ENCODE results near the gene KLC1.
A peak's percentile ranks its signal among the peaks of the same experiment; 100 is the strongest.

KLC1 gene

DNA sequence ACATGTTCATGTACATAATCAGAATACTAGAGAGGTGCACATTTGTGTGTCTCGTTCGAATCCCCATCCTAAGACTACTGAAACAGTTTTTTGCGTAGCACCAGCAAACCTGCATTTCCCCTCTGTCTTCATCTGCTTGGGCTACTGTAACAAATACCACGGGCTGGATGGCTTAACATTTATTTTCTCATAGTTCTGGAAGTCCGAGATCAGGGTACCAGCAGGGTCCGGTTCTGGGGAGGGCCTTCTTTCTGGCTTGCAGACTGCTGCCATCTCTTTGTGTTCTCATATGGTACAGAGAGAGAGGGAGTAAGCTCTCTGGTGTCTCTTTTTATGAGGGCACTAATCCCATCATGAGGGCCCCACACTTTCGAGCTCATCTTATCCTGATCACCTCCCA, 30.6 kb downstream of the KLC1 start:
- DNase-seq (ENCODE audit: low spot score) = no peak

DNA sequence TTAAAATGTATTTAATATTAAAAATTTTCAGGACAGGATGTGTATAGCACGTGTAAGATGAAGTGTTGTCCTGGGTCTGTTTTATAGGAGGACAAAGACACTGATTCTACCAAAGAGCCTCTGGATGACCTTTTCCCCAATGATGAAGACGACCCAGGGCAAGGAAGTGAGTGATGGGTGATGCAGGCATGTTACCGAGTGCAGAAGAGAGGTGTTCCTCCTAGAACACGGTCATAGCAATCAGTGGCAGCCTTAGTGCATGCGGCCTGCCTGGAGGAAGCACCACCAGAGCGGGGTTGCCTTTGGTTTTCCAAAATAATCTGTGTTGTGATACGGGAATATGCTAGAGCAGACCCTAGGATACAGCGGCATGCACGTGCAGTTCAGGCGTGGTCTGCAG, 33.0 kb downstream of the KLC1 start:
- DNase-seq (ENCODE audit: low spot score) = no peak

DNA sequence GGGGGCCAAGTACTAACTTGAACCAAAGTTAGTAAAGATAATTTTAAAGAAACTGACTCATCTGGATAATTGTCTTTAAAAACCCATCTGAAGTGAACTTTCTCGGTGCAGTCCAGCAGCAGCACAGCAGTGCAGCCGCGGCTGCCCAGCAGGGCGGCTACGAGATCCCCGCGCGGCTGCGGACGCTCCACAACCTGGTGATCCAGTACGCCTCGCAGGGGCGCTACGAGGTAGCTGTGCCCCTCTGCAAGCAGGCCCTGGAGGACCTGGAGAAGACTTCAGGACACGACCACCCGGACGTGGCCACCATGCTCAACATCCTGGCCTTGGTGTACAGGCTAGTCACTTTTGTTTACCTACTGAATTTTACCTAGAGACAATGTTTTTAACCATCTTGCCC, 33.6 kb downstream of the KLC1 start:
- no peak for DNase-seq (ENCODE audit: low spot score)

DNA sequence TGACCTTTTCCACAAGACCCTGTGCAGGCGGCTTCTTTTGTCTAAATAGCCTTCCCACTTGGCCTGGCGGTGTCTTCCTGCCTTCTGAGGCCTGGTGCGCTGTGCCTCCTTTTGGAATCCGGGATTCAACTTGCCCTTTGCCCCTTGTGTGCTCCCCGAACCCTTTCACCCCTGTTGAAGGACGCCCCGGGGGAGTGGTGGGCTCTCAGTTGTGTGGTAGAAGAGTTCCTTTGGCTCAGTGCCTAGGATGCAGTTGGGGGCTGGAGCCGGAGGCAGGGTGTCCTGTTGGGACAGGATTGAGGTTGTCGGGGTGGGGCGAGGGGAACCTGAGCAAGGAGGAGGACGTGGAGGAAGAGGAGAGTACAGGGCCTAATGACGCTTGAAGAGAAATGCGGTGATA, 34.5 kb downstream of the KLC1 start:
- no peak for DNase-seq (ENCODE audit: low spot score)

DNA sequence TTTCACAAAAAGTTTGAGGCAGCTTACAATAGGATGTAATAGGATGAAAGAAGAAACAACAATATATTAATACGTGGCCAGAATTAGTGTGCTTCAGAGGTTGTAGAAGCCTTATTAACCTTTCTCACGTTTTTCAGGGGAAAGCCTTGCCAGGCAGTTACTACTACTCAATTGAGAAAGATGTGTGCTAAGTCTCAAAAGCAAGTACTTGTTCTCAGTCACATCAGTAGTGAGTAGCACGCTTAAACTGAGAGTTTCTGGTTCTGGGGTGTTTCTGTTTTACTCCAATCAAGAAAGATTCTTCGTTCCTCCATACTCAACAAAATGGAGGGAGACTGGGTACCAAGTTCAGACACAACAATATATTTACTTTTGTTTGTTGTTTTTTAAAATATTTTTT, 38.7 kb downstream of the KLC1 start:
- DNase-seq (ENCODE audit: low spot score) = no peak

DNA sequence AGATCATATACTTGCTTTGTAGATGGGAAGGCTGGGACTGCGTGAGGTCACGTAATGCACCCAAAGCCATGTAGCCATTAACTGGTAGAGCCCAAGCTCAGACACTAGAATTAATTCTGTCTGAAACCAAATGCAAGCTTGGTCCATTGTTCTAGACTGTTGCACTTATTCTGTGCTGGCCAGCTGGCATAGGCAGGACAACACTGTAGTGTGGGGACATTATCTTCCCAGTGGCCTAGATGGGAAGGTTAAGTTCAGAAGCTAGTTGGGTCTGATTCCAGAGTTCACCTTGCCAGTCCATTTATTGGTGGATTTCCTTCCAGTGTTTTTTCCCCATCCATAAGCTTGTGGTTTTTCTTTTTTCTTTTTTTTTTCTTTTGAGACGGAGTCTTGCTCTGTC, 39.1 kb downstream of the KLC1 start:
- no peak for DNase-seq (ENCODE audit: low spot score)

DNA sequence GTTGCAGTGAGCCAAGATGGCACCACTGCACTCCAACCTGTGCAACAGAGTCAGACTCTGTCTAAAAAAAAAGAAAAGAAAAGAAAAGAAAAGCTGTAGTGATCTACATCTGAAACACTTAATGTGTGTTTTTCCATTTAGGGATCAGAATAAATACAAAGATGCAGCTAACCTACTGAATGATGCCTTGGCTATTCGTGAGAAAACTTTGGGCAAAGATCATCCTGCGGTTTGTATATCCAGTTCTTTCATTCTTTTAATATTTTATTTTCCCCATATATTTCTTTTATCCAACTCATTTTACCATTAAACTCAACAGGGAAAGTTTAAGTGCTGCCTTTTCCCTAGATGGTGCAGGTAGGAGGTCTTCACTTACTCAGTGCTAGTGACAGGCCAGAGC, 40.4 kb downstream of the KLC1 start:
- DNase-seq (ENCODE audit: low spot score) = no peak

DNA sequence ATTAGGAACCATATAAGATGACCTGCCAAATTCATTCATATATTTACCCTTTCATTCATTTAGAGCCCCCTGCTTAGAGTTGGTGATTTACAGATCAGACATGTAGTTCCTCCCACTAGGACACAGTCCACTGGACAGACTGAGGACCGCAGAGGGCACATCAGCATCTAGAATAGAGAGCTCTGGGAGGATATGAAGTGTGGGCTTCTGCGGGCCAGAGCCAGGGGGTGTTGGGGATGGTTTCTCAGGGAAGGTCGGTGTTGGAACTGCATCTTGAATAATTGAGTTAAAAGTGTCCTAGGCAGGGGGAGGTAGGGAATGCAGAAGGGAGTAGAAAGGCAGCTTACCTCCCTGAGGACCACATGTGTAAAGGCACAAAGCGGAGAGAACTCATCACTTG, 42.9 kb downstream of the KLC1 start:
- DNase-seq (ENCODE audit: low spot score) = no peak

DNA sequence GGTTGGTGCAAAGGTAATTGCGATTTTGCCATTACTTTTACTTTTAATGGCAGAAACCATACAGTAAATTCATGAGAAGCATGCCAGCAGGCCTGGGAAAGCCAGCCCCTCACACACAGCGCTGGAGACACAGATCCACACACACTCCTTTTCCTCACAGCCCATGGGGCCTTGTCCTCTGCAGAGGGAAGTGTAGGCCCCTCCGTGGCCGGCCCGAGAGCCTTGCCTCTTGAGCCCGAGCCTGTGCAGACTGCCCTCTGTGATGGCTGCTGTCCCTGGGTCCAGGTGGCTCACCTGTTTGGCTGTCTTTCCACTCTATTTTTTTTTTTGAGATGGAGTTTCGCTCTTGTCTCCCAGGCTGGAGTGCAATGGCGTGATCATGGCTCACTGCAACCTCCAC, 46.9 kb downstream of the KLC1 start:
- DNase-seq (ENCODE audit: low spot score) = no peak

DNA sequence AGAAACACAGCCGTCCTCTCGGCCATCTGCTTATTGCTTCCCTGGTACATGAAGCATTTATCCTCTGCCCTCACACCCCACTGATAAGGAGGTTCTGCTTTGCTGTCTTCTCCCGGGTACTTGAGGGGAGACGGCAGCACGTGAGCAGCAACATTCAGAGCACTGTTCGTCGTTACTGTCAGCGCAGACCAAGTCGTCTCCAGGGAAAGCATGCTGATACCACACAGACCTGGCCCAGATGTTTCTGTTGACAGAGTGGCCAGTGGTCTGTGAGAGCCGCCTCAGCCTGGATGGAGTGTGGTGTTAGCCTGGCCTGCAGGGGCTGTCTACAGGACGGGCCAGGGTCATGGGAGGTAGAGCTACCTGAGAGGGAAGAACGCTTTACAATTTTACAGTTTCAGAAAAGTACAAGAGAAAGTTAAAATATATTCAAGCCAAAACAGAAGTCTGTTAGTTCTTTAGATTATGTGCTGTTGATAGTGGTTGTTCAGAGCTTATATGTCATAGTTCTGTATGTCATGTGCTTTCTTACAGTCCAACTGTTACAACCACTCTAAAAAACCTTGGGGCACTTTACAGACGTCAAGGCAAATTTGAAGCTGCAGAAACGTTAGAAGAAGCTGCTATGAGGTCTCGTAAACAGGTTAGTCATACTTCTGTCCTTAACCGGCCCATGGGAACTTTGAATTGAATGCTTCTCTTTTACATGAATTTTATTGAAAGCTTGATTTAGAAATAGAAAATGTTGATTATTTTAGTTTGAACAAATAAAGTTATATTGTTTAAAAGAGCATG, 48.1 kb downstream of the KLC1 start:
- no peak for DNase-seq (ENCODE audit: low spot score)

DNA sequence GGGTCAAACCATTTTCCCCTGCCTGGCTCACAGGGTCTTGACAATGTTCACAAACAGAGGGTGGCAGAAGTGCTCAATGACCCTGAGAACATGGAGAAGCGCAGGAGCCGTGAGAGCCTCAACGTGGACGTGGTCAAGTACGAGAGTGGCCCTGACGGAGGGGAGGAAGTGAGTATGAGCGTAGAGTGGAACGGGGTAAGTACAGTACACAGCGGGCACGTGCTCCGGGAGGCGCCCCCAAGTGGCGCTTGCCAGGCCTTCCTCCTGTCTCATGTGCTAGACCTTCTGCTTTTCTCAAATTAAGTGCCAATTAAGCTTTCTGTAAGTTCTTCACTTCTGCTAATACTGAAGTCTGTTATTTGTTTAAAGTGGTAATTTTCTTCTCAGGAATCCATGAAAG, 50.3 kb downstream of the KLC1 start:
- DNase-seq (ENCODE audit: low spot score) = peak; percentile 27

DNA sequence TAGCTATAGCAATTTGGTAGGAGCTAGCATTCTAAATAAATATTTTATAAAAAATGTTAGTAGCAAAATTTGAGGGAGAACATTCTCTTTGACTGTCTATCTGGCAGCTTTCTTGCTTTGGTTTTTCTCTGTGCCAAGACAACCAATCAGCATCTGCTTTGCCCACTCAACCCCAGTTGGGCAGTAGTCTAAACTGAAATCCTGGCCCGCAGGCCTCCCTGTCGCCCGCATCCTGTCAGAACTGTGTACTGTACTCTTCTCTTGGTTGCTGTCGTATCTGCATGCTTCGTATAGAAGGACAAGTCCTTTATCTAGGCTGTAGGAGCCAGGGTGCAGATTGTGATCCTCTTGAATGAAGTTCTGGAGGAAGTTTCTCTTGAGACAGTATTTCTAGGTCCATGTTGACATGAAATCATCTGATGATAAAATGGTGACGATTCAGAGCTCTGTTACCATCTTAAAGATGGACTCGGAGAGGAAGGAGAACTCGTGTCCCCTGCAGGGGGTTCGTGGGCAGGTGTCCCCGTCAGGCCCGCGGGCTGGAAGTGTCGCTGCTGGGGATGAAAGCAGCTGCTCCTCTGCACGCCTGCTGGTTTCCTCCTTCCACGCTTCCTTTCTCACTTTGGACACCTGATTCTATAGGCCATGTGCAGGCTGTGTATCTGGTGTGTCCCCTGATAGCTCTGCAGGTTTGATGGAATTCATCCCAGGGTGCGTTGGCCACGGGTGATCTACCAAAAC, 51.6 kb downstream of the KLC1 start:
- no peak for DNase-seq (ENCODE audit: low spot score)

DNA sequence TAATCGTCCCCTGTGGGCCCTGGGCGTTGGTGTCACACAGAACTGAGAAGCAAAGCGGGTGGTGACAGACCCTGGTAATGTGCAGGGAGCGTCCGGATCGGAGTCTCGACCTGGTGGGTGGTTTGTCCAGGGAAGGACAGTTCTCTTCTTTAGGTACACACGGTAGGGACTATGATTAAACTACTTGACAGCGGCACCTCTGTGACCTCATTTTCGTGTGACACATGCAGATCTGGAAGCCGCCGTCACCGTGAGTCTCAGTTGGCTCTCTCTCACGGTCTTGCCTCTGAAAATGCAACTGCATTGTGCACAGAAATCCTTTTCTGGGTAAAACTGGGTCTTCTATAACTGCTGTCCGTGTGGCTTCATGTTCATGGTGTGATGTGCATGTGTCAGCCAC, 54.1 kb downstream of the KLC1 start:
- DNase-seq (ENCODE audit: low spot score) = no peak

DNA sequence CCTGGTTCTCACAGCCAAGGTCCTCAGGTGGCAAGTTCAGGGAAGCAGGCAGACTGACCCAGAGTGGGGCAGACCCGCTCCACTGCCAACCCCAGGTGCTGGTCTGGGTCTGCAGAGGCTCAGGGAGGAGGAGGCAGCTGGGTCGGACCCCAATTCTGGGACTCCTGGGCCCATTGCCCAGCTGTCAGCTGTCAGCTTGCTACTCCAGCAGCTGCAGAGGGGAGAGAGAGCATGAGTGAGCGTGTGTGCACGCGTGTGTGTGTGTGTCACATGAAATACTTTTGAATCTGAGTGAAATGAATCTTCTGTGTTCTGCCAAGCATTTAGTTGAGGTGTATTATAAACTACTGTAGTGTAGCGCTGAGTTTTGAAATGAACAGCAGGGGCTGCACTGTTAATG, 55.5 kb downstream of the KLC1 start:
- no peak for DNase-seq (ENCODE audit: low spot score)

DNA sequence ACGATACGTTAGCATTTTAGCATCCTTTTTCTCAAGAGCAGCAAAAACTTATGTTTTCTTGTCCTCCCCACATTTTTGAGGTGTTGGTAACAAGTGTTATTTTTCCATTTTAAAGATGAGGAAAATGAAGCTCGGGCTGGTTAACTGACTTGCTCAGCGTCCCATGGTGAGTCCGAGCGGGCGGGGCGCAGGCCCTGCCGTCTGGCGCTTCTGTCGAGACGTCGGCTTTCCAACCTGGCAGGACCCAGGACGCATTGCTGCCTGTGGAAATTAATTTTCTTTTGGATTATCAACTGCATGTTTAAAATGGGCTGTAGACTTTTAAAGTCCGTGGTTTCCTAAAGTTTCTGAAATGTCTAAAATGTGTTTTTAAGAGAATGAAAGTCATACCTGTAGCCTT, 55.9 kb downstream of the KLC1 start:
- DNase-seq (ENCODE audit: low spot score) = no peak

DNA sequence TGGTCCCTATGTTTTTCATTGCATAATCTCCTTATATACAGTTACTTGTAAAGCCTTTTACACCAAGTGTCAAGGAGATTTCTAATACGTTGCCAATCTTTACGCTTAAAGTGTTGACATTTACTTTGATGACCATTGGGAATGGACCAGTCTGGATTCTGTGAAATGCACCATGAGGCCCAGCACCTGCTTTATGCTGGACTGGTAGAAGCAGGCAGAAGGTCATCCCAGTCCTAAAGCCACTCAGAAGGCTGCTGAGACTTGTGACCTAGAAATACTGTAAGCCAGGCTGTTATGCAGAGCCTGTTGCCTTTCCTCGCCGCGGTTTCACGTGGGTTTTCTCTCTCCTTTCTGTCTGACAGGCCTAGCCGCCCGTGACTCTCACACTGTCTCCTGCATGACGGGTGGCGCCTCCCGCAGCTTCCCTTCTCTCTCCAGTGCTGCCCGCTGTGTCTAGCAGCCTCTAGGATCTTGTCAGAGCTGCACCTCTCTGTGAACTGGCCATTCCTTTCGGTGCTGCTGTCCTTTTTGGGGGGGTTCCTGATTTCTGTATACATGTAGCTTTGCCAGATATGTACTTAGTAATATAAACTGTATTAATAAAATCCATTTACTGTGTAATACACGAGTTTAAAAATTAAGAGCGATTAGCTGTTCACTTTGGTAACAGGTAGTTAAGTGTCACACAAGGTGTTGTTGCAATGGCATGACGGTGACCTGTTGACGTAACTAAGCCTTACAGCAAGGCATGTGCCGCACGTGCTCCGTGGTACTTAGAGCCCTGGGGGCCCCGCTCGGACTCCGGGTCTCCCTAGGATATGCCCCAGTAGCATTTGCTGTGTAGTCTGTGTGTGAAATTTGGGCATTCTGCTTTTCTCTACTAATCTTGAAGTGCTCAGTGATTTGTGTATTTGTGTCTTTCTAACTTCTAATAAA, 56.5 kb downstream of the KLC1 start:
- DNase-seq (ENCODE audit: low spot score) = no peak

DNA sequence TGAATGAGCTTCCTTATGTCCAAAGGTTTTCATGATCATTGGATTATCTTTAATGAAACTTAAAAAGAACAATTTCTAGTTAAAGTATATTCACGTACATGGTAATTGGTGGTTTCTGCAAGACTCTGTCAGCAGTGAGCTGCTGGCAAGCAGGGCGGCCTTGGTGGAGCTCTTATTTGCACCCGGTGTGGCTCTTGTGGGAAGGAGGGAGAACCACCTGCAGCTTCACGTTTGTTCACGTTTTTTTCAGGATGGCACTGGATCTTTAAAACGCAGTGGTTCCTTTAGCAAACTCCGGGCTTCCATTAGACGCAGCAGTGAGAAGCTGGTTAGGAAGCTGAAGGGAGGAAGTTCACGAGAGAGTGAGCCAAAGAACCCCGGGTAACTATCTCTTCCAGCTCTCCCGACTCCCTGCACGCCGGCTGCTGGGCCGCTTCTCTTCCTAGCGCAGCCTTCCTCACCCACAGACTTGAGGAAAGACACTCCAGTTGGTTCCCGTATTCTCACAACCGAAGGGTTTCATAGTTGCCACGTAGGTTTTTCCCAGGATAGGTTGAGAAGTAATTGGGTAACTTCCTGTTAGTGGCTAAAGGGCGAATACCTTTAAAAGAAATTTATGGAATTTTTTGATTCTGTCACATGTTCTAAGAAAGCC, 57.9 kb downstream of the KLC1 start:
- no peak for DNase-seq (ENCODE audit: low spot score)

DNA sequence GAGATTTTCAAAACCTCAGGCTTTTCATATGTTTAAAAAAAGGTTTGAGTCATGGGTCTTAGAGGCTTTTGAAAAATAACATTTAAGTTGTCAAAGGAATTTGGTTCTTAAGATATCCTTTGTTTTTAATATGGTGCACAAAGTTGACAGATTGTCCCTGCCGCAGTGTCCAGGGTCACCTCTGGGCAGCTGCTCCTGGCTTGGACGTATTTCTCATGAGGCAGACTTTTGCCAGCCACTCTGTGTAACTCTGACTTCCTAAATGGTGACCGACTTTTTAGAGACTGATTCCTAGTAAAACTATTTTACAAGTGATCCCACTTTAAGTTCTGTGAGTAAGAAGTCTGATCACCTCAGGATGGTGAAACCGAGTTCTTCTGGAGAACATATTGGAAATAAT, 58.7 kb downstream of the KLC1 start:
- no peak for DNase-seq (ENCODE audit: low spot score)

DNA sequence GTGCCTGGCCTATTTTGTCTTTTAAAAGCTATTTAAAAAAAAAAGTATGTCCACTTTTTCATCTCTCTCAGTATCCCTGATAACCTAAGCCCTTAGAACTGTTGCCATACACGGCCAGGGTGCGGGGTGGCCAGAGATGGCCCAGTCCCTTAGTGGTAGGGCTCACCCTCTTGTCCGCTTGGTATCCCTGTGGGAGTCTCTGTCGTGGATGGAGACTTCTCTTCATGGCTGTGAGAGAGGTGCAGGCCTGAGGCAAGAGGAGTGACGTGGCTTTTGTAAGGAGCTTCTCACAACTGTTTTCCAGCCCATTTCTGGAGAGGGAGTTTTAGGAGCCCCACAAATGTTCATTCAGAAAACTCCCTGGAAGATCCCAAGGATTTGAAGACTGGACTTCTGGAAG, 59.4 kb downstream of the KLC1 start:
- DNase-seq (ENCODE audit: low spot score) = no peak

DNA sequence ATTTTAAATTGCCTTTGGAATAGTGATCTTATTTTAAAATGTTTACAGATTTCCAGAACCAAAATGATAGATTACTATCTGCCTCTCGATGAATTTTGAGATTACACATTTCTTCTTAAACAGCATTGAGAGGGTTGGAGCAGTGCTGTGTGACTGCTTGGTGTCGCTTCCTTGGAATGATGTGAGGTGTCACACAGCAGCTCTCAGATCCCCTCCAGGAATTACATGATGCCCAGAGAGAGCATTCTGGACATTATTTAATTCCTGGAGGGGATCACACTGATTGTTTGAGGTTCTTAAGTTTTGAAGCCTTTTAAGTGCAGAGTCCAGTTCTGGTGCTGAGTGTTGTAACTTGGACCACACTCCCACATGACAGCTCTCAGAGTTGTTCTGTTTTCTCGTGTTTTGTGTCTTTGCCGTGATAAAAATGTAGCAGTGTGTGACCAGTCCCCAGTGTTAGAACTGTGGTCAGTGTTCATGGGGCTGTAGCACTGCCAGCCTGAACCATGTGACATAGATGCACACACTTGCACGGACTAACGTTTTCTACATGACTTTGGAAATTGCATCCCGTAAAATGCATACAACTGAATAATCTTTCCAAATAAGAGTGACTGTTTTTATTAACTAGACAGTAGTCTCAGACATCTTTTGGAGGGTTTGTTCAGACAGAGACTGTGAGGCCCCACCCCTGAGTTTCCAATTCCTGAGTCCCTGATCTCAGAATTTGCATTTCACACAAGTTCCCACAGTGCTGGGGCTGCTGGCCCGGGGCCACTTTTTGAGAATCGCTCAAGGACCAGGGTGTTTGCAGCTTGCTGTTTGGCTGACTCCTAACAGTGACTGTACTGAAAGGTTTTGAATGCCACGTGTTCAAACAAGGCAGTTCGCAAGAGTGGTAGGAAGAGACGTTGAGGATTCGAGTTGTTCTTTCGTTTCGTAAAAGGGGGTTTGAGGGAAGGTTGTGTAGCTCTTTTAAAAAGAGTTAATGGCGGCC, 60.2 kb downstream of the KLC1 start:
- no peak for DNase-seq (ENCODE audit: low spot score)

DNA sequence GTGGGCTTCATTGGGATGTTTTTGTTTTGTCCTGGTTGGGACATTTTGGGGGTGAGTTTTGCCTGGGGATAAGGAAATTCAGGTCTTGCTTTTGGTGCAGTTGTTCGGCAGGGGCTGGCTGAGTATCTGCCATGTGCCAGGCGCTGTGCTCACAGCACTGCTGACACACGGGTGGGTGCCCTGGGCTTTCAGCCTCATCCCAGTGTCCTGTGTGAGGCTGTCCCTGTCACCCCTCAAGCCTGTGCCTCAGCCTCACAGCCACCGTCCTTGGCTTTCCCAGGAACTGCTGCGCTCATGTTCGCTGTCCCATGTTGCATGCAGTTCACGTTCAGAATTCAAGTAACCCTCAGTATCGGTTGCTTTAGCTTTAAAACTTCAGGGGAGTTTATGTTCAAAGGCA, 61.3 kb downstream of the KLC1 start:
- DNase-seq (ENCODE audit: low spot score) = no peak

All from CD4-positive, alpha-beta T cell treated with Interleukin-2 at 100 ng/mL for 4 hours (primary cell).